Neural progenitor cell (in vitro differentiated cells): ENCODE measurements around the gene AP4M1.

Experiments
- EZH2 ChIP-seq: fragments of 200-600 bp; sonication (generic); IDR thresholded peaks from 2 replicates; pipeline ENCODE4 v1.6.1; 2017; ENCODE audit warnings: antibody characterized with exemption, mild to moderate bottlenecking, moderate library complexity
- EZH2phosphoT487 ChIP-seq: fragments of 200-600 bp; sonication (generic); IDR thresholded peaks from 2 replicates; pipeline ENCODE4 v1.6.1; 2017; ENCODE audit warnings: antibody characterized with exemption
- TF ChIP-seq, protein P1 (sequence below): fragments of 200-600 bp; sonication (generic); IDR thresholded peaks from 2 replicates; pipeline ENCODE4 v1.5.1; 2017; ENCODE audit warnings: antibody characterized with exemption, mild to moderate bottlenecking

GRCh38 chr7:100119970-100120732, 18.7 kb downstream of the AP4M1 start:
- TF ChIP-seq, protein P1, sequence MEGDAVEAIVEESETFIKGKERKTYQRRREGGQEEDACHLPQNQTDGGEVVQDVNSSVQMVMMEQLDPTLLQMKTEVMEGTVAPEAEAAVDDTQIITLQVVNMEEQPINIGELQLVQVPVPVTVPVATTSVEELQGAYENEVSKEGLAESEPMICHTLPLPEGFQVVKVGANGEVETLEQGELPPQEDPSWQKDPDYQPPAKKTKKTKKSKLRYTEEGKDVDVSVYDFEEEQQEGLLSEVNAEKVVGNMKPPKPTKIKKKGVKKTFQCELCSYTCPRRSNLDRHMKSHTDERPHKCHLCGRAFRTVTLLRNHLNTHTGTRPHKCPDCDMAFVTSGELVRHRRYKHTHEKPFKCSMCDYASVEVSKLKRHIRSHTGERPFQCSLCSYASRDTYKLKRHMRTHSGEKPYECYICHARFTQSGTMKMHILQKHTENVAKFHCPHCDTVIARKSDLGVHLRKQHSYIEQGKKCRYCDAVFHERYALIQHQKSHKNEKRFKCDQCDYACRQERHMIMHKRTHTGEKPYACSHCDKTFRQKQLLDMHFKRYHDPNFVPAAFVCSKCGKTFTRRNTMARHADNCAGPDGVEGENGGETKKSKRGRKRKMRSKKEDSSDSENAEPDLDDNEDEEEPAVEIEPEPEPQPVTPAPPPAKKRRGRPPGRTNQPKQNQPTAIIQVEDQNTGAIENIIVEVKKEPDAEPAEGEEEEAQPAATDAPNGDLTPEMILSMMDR = no peak
- no peak for TF ChIP-seq EZH2
- no peak for TF ChIP-seq EZH2phosphoT487
